Measurements from ENCODE around the gene EPB41L1. TPM values are rescaled to one million over a fixed set of nuclear protein-coding genes. Genes with fewer than 3 reads are reported as not detected.

Gene EPB41L1
- total and polyA plus RNA-seq, 4 donors = 13.5 to 61.9 (median 32.8) TPM

DNA sequence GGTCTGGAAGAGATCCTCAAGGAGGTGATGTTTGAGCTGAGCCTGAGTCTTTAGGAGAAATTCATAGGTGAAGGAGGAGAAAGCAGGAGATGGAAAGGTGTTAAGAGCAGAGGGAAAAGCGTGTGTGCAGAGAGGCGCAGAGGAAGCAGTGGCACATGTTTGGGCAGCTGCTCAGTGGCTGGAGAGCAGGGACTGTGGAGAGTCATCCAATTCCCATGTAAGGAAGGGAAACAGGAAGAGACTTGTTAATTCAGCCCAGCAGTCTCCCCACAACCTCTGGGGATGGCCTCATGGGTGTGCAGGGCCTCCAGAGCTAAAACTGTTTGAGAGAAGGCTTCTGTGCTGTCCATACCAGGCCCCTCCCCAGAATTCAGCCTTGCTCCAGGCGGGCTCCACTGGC, 98.0 kb downstream of the EPB41L1 start:
- 95 to 98% methylated on average over 3 of the region's 3 CpGs for WGBS, 2 donors
- DNase-seq (no peak), ATAC-seq (ENCODE audit: insufficient read depth, low FRiP score) (no peak)
- no peak for TF ChIP-seq CTCF (IDR thresholded peaks at IDR 0.05; ENCODE audit: control extremely low read depth, extremely low read depth)
- Histone ChIP-seq H3K27ac (ENCODE audit: low read depth in 1 of 2, low read length in 1 of 2) (no peak overlapping the region), H3K36me3 (ENCODE audit: control insufficient read depth in 4 of 4, insufficient read depth in 4 of 4, low read length in 4 of 4) (peaks cover 13 to 40% (median 27%) of the 10 kb centered on the region in 4 donors), H3K9ac (ENCODE audit: insufficient read depth in 1 of 2, low read length in 2 of 2) (no peak overlapping the region), H3K27me3 (ENCODE audit: control insufficient read depth in 3 of 3, insufficient read depth in 3 of 3, low read length in 2 of 3) (no peaks in the 10 kb centered on the region), H3K4me3 (no peak overlapping the region), H3K9me3 (ENCODE audit: control insufficient read depth in 4 of 4, insufficient read depth in 3 of 4, low read length in 3 of 4) (no peaks in the 10 kb centered on the region), H3K4me1 (ENCODE audit: control insufficient read depth in 5 of 5, insufficient read depth in 5 of 5, low read length in 5 of 5) (no peaks in the 10 kb centered on the region)

GRCh38 chr20:36253036-36253435, 98.5 kb downstream of the EPB41L1 start:
- no peak for ATAC-seq (ENCODE audit: insufficient read depth, low FRiP score)
- no peaks in the 10 kb centered on the region for H3K27me3 ChIP-seq (ENCODE audit: control insufficient read depth in 3 of 3, insufficient read depth in 3 of 3, low read length in 2 of 3)
- H3K9me3 ChIP-seq (ENCODE audit: control insufficient read depth in 4 of 4, insufficient read depth in 3 of 4, low read length in 3 of 4) = no peaks in the 10 kb centered on the region
- no peak for TF ChIP-seq CTCF (IDR thresholded peaks at IDR 0.05; ENCODE audit: control extremely low read depth, extremely low read depth)
- no peak overlapping the region for H3K4me3 ChIP-seq
- H3K4me1 ChIP-seq (ENCODE audit: control insufficient read depth in 5 of 5, insufficient read depth in 5 of 5, low read length in 5 of 5) = no peaks in the 10 kb centered on the region
- no peak overlapping the region for H3K9ac ChIP-seq (ENCODE audit: insufficient read depth in 1 of 2, low read length in 2 of 2)
- 94 to 99% methylated on average over 9 of the region's 9 CpGs for WGBS, 2 donors
- H3K36me3 ChIP-seq (ENCODE audit: control insufficient read depth in 4 of 4, insufficient read depth in 4 of 4, low read length in 4 of 4) = peaks cover 13 to 38% (median 25%) of the 10 kb centered on the region in 4 donors
- DNase-seq = no peak
- H3K27ac ChIP-seq (ENCODE audit: low read depth in 1 of 2, low read length in 1 of 2) = no peak overlapping the region

GRCh38 chr20:36254076-36254475, 99.5 kb downstream of the EPB41L1 start:
- no peak overlapping the region for H3K4me3 ChIP-seq
- ATAC-seq (ENCODE audit: insufficient read depth, low FRiP score) = no peak
- TF ChIP-seq CTCF (IDR thresholded peaks at IDR 0.05; ENCODE audit: control extremely low read depth, extremely low read depth) = no peak
- no peaks in the 10 kb centered on the region for H3K4me1 ChIP-seq (ENCODE audit: control insufficient read depth in 5 of 5, insufficient read depth in 5 of 5, low read length in 5 of 5)
- 75 to 93% methylated on average over 2 of the region's 2 CpGs for WGBS, 2 donors
- no peaks in the 10 kb centered on the region for H3K27me3 ChIP-seq (ENCODE audit: control insufficient read depth in 3 of 3, insufficient read depth in 3 of 3, low read length in 2 of 3)
- no peak overlapping the region for H3K27ac ChIP-seq (ENCODE audit: low read depth in 1 of 2, low read length in 1 of 2)
- H3K36me3 ChIP-seq (ENCODE audit: control insufficient read depth in 4 of 4, insufficient read depth in 4 of 4, low read length in 4 of 4) = peaks cover 9 to 38% (median 24%) of the 10 kb centered on the region in 4 donors
- no peak overlapping the region for H3K9ac ChIP-seq (ENCODE audit: insufficient read depth in 1 of 2, low read length in 2 of 2)
- DNase-seq = no peak
- H3K9me3 ChIP-seq (ENCODE audit: control insufficient read depth in 4 of 4, insufficient read depth in 3 of 4, low read length in 3 of 4) = no peaks in the 10 kb centered on the region

- 96 to 100% methylated on average over 12 of the region's 12 CpGs for WGBS, 2 donors
- TF ChIP-seq CTCF (IDR thresholded peaks at IDR 0.05; ENCODE audit: control extremely low read depth, extremely low read depth) = no peak
- peaks cover 5 to 38% (median 23%) of the 10 kb centered on the region in 4 donors for H3K36me3 ChIP-seq (ENCODE audit: control insufficient read depth in 4 of 4, insufficient read depth in 4 of 4, low read length in 4 of 4)
- ATAC-seq (ENCODE audit: insufficient read depth, low FRiP score) (no peak), DNase-seq (no peak)
- H3K4me1 ChIP-seq (ENCODE audit: control insufficient read depth in 5 of 5, insufficient read depth in 5 of 5, low read length in 5 of 5) = no peaks in the 10 kb centered on the region
- H3K27me3 ChIP-seq (ENCODE audit: control insufficient read depth in 3 of 3, insufficient read depth in 3 of 3, low read length in 2 of 3) = no peaks in the 10 kb centered on the region
- no peak overlapping the region for H3K27ac ChIP-seq (ENCODE audit: low read depth in 1 of 2, low read length in 1 of 2)
- no peak overlapping the region for H3K4me3 ChIP-seq
- H3K9me3 ChIP-seq (ENCODE audit: control insufficient read depth in 4 of 4, insufficient read depth in 3 of 4, low read length in 3 of 4) = no peaks in the 10 kb centered on the region
- H3K9ac ChIP-seq (ENCODE audit: insufficient read depth in 1 of 2, low read length in 2 of 2) = no peak overlapping the region
Observed at GRCh38 chr20:36255445-36255844, 100.9 kb downstream of the EPB41L1 start.

Data from lung (tissue), 12 donors.